ENCODE results near the gene ZBTB44.

ZBTB44 gene

DNA sequence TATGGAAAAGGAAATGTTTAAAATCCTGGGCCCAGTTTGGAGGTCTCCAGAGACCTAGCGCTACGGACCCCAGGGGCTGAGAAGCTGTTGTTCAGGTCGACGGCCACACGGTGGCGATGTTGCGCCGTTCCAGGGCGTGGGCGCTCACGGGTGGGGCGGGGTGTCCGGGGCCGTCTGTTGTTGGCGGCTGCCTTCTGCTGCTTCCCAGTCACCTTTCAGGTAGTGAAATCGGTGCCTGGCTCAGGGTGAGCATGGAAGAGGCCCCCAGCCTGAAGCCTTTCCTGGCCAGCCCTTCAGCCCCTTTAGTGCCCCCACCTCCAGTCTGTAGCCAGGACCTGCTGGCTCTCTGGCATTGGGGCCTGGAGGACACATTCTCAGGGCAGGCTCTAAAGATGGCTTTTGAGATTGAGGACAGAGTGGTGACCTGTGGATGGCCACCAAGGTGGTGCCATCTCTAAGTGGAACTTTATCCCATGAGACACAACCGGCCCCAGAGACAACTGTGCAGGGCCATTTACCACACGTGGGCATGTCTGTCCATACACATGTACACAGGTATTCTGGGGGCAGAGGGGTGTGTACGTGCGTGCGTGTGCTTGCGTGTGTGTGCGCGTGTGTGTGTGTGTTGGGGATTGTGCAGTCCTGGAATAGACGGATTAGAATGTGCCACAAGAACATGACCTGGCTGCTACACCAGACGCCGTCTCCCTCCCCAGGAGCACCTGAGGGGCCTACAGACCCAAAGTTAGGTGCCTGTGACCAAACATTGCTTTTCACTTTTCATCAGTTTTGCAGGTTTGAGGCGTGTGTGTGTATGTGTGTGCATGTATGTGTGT, 101.4 kb downstream of the ZBTB44 start:
- peak; percentile 16 for DNase-seq (ENCODE audit: low read depth)

DNA sequence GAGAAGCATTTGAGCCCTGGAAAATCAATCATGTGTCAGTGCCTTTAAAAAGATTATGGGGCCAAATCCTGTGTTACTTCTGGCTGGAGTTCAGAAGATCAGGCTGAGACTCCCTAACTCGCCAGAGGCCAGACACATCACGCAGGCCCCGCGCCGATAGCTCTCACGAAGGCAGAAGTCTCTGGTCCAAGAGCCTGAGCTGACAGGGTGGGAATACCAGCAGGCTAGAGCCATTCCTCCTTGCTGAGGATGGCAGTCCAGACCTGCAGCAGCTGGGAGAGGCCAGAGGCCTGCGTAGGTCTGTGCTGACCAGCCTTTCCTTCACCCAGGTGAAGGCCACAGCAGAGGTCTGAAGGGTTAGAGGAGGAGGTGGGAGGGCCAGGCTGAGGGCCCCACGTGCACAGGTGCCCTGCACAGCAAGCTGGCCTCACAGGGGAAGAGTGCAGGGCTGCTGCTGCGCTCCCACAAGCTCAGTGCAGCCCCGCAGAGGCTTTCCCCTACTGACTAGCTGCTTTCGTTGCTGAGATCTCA, 102.2 kb downstream of the ZBTB44 start:
- DNase-seq (ENCODE audit: low read depth) = no peak

DNA sequence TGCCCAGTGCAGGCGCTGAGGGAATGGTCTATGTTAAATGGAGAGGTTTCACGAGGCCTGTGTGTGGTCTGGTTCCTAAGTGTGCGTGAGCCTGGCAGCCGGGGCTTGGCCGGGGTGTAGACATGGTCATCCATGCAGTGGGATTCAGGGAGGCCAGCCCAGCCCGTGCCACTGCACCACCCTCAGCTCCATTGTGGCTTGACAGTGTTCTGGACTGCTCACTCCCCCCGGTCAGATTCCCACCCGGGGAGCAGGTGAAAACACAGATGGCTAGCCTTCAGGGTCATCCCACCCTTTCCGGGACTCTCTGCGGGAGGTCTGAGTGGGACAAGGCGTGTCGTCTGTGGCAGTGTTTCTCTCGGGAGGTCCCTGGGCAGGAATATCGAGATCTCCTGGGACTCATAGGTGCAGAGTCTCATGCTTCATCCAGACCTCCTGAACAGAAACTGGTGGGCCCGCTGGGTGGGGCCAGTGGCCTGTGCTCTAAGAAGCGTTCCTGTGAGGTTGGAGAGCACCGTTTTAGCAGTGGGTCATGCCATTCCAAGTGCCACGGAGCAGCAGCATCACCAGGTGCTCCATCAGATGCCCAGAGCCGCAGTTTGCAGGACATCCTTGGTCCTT, 102.8 kb downstream of the ZBTB44 start:
- no peak for DNase-seq (ENCODE audit: low read depth)

DNA sequence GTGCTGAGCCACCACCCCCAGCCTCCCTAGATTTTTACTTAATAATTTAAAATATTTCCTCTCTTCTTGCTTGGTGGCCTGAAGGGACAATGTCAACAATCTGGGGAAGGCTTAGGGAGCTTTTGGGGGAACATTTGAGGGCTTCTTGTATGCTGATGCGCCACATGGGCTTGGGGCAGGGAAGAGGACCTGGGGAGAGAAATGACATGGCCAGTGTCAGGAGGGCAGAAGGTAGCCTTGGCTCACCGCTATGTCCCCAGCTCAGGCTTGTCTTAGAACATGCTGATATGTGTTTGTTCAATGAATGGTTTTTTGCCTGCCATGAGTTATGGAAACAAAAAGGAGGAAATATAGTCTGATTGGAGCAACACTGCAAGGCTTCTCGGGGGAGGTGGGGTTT, 103.6 kb downstream of the ZBTB44 start:
- DNase-seq (ENCODE audit: low read depth) = no peak

DNA sequence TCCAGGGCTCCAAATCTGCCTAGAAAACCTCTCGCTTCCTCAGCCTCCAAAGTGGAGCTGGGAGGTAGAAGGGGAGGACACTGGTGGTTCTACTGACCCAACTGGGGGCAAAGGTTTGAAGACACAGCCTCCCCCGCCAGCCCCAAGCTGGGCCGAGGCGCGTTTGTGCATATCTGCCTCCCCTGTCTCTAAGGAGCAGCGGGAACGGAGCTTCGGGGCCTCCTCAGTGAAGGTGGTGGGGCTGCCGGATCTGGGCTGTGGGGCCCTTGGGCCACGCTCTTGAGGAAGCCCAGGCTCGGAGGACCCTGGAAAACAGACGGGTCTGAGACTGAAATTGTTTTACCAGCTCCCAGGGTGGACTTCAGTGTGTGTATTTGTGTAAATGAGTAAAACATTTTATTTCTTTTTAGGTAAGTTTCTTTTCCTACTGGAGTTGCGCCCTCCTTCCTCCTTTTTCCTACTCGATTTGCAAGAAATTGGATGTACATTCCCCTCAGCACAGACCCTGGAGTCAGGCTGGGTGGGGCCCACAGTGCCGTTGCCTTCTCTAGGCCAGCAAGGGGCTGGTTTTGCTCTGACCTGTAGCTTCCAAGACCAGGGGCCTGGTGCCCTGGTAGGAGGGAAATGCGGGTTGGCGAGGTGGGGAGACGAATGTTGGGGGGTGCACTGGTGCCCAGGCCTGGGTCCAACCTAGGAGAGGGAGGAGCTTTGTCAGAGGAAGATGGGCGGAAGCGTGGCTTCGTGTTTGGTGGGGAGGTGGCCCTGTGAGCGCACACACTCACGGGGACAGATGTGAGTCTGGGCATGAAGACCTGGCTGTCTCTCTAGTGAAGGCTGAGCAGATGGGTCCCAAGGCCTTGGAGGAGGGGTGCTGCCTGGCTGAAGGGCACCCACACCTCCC, 104.5 kb downstream of the ZBTB44 start:
- DNase-seq (ENCODE audit: low read depth) = no peak

DNA sequence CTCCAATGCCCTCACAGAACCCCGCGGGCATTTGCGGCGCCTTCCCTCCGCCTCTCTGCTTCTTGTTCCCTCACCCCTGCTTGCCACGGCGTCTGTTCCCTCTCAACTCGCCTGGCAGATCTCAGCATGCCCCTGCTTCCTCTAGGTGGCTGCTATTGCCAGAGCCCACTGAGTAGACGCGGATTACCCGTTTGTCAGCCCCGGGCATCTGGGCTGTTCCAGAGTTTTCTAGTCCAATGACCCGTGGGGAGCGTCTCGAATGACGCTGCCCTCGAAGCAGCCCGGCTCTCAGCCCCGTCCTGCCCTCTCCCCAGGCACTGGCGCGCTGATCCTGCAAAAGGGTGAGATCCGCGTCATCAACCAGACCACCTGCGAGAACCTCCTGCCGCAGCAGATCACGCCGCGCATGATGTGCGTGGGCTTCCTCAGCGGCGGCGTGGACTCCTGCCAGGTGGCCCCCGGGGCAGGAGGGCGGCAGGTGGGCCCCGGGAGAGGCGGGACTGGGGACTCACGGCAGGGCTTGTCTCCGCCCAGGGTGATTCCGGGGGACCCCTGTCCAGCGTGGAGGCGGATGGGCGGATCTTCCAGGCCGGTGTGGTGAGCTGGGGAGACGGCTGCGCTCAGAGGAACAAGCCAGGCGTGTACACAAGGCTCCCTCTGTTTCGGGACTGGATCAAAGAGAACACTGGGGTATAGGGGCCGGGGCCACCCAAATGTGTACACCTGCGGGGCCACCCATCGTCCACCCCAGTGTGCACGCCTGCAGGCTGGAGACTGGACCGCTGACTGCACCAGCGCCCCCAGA, 105.4 kb downstream of the ZBTB44 start:
- DNase-seq (ENCODE audit: low read depth) = no peak

DNA sequence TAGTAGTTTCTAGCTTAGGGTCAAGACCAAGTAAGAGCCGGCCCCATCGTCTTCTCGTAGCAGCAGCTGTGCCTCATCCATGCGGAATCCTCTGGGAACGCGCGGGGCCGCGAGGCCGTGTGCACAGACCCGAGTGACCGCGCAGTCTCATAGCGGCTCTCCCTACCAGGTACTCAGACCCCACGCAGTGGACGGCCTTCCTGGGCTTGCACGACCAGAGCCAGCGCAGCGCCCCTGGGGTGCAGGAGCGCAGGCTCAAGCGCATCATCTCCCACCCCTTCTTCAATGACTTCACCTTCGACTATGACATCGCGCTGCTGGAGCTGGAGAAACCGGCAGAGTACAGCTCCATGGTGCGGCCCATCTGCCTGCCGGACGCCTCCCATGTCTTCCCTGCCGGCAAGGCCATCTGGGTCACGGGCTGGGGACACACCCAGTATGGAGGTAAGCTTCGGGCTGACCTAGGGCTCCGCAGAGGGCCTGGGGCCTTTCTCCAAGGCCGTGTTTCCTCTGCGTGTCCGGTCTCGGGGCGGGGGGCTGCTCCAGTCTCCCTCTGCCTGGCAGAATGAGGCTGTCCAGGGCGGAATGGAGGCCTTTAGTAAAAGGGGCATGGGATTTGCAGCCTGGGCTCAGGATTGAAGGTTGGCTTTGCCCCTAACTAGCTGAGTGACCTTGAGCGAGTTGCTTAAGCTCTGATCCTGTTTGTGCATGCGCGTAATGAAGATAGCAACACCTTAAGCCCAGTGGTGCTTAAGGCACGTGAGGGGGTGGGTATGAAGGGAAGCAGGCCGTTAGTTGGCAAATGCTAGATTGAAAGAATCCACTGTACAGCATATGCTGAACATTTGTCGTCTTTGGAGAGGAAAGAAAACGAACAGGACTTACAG, 106.2 kb downstream of the ZBTB44 start:
- no peak for DNase-seq (ENCODE audit: low read depth)

DNA sequence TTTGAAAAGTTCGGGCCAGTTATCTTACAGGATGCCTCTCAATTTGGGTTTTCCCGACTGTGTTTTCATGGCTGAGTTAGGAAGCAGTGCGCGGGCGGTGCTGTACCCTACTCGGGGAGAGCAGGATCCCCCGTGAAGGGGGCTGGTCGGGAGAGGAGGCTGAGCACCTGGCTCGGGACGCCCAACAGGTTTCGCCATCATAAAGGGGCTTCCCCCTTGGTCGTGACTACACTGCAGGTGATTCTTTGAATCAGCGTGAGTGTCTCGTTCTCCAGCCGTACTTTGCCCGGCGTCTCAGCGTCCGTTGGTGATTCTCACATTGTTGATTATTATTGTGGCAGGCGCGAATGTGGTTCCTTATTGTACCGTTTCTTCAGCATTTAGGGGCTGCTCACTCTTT, 108.6 kb downstream of the ZBTB44 start:
- DNase-seq (ENCODE audit: low read depth) = no peak

DNA sequence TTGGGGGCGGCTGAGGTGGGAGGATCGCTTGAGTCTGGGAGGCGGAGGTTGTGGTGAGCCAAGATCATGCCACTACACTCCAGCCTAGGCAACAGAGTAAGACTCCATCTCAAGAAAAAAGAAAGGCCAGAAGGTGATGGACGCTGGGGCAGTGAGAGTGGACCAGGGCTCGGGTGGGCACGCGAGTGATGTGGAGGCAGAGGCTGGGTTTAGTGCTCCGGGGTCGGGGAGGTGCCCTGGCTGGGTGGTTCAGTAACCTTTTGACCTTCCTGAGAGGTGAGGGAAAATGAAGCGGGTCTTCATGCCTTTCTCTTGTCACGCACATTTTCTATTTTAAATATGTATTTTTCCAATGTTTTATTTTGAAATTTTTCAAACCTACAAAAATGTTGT, 110.0 kb downstream of the ZBTB44 start:
- DNase-seq (ENCODE audit: low read depth) = no peak

DNA sequence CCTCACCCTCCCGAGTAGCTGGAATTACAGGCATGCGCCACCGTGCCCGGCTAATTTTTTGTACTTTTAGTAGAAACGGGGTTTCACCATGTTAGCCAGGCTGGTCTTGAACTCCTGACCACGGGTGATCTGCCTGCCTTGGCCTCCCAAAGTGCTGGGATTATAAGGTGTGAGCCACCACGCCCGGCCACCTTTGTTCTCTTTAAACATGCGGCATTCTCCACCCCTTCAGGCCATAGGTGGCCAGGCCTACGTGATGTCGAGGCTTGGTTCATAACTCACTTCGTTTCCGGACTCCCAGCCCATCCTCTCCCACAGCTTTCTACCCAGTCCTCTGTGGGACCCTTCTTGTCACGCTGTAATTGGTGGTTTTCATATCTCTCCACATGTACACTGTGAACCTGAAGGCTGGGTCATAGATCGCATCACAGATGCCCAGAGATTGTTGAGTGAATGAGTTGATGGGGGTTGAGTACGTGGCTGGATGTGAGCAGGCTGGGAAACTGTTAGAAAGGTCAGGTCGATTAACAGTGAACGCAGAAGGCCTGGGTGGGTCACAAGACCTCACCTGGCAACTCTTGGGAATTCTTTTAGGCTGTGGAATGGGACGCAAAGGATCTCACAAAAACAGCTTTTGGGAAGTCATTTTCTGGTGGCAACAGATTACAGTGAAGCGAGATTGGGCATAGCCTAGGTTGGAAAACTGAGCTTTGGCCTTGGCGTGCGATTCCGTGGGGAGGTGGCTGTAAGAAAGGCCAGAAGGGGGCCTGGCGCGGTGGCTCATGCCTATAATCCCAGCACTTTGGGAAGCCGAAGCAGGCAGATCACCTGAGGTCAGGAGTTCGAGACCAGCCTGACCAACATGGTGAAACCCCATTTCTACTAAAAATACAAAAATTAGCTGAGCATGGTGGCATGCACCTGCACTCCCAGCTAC, 110.7 kb downstream of the ZBTB44 start:
- DNase-seq (ENCODE audit: low read depth) = no peak

DNA sequence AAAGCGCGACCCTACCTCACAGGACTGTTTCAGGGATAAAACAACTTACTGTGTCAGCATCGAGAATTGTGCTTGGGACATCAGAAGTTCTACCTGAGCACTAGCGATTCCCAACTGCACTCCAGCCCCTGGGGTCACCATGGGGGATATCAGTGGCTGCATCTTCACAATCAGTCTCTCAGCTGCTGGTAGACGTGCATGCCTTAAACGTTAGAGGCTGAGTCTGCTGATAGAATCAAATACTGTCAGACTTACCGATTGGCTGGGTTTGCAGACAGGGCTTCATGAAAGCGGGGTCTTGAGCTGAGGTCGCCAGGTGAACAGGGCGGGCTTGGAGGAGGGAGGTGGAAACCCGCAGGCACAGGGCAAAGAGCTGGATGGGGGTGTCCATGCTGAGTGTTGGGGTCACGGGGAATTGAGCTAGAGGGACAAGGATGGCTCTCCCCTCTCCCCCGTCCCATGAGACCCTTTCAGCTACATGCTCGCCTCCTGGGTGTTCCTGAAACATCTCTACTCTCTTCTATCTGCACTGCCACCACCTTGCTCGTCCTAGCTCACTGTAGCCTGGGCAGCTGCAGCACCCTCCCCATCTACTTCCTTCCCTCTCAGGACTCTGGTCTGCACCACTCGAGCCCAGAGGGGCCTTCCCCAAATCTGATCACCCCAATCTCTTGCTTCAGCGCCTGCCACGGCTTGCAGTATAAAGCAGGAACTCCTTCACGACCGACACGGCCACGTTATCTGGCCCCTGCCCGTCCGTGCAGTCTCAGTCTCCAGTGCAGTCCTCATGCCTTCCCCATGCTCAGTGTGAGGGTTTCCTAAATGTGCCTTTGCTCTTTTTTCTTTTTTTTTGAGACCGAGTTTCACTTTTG, 111.7 kb downstream of the ZBTB44 start:
- DNase-seq (ENCODE audit: low read depth) = no peak

DNA sequence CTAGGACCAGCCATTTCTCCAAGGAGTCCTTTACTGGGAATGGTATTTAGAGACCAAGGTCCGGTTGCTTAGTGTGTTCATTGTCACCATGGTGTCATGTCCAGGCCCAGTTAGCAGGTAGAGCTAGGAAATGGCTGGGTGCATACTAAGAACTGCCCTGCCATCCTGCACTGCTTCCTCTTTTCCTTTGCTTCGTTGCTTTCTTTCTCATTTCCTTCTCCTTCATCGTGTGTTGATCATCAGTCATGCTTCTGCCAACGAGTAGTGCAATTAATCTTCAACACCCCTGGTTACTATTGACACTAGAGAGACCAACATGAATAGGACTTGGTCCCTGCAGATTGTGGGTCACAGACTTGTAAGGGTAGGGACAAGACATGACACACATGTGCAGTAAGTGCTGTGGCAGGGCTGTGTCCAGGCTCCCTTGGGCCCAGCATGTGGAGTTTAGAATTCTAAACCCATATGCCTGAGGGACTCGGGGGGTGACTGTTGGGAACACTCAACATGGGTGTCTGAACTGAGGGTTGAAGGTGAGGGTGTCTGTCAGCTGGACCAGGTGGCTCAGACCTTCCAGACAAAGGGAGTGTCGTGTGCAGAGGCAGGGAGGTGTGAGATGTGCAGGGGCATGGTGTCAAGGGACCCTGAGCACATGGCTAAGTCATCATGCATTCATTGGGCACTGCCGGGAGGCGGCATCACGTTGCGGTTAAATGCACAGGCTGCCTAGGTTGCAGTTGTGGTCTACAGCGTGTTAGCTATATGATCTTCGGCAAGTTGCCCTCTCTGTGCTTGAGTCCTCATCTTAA, 112.5 kb downstream of the ZBTB44 start:
- DNase-seq (ENCODE audit: low read depth) = no peak

DNA sequence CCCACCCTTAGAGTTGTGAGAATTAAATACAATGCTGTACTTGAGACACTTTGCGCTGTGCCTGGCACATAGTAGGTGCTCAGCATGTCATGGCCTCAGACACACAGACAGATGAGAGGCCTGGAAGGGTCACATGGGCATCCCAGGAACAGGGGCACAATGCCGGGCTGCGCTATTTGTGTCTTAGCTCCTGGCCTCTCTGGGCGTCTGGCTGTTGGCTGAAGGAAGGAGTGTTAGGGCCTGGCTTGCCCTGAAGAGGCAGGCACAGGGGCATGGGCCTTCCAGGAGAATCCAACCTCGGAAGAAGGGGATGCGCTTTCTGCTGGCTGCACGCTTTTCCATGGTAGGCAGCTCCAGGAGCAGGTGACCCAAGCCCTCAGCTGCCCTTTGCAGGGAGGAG, 113.7 kb downstream of the ZBTB44 start:
- no peak for DNase-seq (ENCODE audit: low read depth)

DNA sequence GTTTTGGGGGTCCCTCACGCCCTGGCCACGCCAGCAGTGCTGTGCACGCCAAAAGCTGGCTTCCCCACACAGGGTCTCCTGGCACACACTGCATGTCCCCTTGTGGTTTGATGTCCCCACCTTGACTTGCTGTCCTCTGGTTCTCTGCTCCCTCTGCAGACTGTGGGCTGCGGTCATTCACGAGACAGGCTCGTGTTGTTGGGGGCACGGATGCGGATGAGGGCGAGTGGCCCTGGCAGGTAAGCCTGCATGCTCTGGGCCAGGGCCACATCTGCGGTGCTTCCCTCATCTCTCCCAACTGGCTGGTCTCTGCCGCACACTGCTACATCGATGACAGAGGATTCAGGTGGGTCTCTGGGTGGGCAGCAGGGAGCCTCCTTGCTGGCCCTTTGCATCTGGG, 114.9 kb downstream of the ZBTB44 start:
- no peak for DNase-seq (ENCODE audit: low read depth)

DNA sequence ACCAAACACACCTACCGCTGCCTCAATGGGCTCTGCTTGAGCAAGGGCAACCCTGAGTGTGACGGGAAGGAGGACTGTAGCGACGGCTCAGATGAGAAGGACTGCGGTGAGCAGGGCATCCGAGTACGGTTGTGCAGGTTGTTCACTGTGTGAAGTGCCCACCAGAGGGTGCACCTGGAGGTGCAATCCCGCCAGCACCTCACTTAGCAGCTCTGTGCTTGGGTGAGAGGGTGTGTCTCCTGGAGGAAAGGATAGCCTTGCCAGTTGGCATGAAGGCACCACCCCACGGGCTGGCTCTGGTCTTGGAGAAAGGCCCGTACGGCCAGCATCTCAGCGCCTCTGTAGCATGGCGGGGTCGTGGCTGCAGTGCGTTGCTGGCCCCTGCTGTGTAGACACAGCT, 115.8 kb downstream of the ZBTB44 start:
- no peak for DNase-seq (ENCODE audit: low read depth)

DNA sequence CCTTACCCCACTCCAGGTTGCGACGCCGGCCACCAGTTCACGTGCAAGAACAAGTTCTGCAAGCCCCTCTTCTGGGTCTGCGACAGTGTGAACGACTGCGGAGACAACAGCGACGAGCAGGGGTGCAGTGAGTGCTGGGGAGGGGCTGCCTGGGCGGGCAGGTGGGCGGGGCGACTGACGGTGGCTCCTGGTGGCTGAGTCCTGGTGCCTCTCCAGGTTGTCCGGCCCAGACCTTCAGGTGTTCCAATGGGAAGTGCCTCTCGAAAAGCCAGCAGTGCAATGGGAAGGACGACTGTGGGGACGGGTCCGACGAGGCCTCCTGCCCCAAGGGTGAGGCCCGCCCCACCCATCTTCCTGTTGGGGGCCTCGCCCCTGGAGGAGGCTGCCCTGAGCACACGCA, 116.4 kb downstream of the ZBTB44 start:
- DNase-seq (ENCODE audit: low read depth) = no peak

DNA sequence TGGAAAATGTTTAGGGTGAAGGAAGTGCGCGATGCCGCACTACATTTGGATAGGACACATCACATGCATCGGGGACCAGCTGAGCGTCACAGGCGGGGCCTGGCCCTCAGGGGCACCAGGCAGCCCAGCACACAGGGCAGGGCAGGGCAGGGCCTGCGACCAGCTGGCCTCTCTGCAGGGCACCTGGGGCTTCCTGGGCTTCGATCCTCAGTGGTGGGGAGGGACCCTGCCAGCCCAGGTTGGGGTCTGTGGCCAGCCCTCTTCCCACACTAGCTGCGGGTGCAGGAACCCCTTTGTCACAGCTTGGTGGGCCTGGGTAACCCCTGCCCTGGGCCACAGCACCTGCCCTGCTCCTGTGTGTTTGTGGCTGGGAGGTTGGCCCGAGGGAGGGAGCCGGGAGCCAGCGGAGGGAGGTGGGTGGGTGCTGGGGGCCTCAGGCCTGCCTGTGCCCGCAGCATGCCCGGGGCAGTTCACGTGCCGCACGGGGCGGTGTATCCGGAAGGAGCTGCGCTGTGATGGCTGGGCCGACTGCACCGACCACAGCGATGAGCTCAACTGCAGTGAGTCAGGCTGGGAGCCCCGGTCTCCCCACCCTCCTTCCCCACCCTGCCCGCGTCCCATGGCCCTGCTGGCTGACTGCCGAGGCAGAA, 117.2 kb downstream of the ZBTB44 start:
- no peak for DNase-seq (ENCODE audit: low read depth)
